Muscle of leg (tissue), 16 donors: Measurements from ENCODE around the gene MGST1. TPM values are rescaled to one million over a fixed set of nuclear protein-coding genes. Genes with fewer than 3 reads are reported as not detected.

Experiments
- DNase-seq: peaks from one replicate; pipeline ENCODE4 v3.0.0; 2013
- H3K27ac ChIP-seq: one replicate; pipeline ENCODE4 v1.5.1; 2013; ENCODE audit warnings: mild to moderate bottlenecking, low read length, control low read depth
- H3K27me3 ChIP-seq: one replicate; pipeline ENCODE4 v1.6.1; 2013; ENCODE audit warnings: low read length; ENCODE audit not compliant: control insufficient read depth, insufficient read depth
- H3K36me3 ChIP-seq: one replicate; pipeline ENCODE4 v1.6.1; 2013; ENCODE audit warnings: low read length; ENCODE audit not compliant: control insufficient read depth, insufficient read depth
- H3K4me1 ChIP-seq: one replicate; pipeline ENCODE4 v1.6.1; 2013; ENCODE audit warnings: low read length; ENCODE audit not compliant: control insufficient read depth, insufficient read depth
- H3K4me3 ChIP-seq: one replicate; pipeline ENCODE4 v1.5.1; 2013; ENCODE audit warnings: low read length, control low read depth
- H3K9me3 ChIP-seq: replicated peaks from 2 replicates; pipeline ENCODE4 v1.6.1; 2013; ENCODE audit warnings: low read depth, low read length; ENCODE audit not compliant: control insufficient read depth
- WGBS: methylation state at CpG from one replicate; pipeline ENCODE4 v1.1.5; 2013; ENCODE audit warnings: missing lambda C conversion rate; ENCODE audit not compliant: insufficient coverage; 5-methylcytosine and 5-hydroxymethylcytosine counted together
- long read RNA-seq, 11 donors: transcript quantifications; one replicate each; lab custom pipeline, GENCODE V29; 2026
- polyA plus RNA-seq, 8 donors: library from polyadenylated mRNA; unstranded; fragments of 120-200 nt; gene quantifications; one replicate each; pipeline versions ENCODE4 v1.2.1 to v1.2.3, GENCODE V29; 2013; ENCODE audit warnings: inconsistent platforms in 1 of 8, low replicate concordance in 1 of 8; ENCODE audit not compliant: insufficient read length in 8 of 8, insufficient read depth in 1 of 8
- total RNA-seq: library from RNA; stranded (reverse); fragments of 120-200 nt; gene quantifications from one replicate; pipeline ENCODE4 v1.2.4, GENCODE V29; 2013

MGST1 gene
- total RNA-seq (4.1 TPM), polyA plus RNA-seq (10 to 100 TPM in 7 of 8 donors, 1 to 10 TPM in 1; 9.6 to 19.9 (median 13.9) TPM)
- long read RNA-seq, donor 1, partial matches to known transcripts: 0 of 1 reads
- long read RNA-seq, donor 1, other reads (novel, unspliced or antisense): 0 of 1 reads
- long read RNA-seq, donor 2, partial matches to known transcripts: 0 of 2 reads
- long read RNA-seq, donor 2, other reads (novel, unspliced or antisense): 0 of 2 reads
- long read RNA-seq, donor 3, transcript MGST1-205 (4 exons, 914 nt): major isoform, 7 of 8 reads
- long read RNA-seq, donor 3, partial matches to known transcripts: 0 of 8 reads
- long read RNA-seq, donor 3, other reads (novel, unspliced or antisense): 0 of 8 reads
- long read RNA-seq, donor 4, partial matches to known transcripts: 0 of 6 reads
- long read RNA-seq, donor 4, other reads (novel, unspliced or antisense): 0 of 6 reads
- long read RNA-seq, donor 5, transcript MGST1-205 (4 exons, 914 nt): major isoform, 25 of 29 reads
- long read RNA-seq, donor 5, partial matches to known transcripts: 0 of 29 reads
- long read RNA-seq, donor 5, other reads (novel, unspliced or antisense): 0 of 29 reads
- long read RNA-seq, donor 6, transcript MGST1-205 (4 exons, 914 nt): major isoform, 14 of 17 reads
- long read RNA-seq, donor 6, partial matches to known transcripts: 0 of 17 reads
- long read RNA-seq, donor 6, other reads (novel, unspliced or antisense): 0 of 17 reads
- long read RNA-seq, donor 7, transcript MGST1-205 (4 exons, 914 nt): major isoform, 7 of 9 reads
- long read RNA-seq, donor 7, partial matches to known transcripts: 0 of 9 reads
- long read RNA-seq, donor 7, other reads (novel, unspliced or antisense): 0 of 9 reads
- long read RNA-seq, donor 8, partial matches to known transcripts: 0 of 6 reads
- long read RNA-seq, donor 8, other reads (novel, unspliced or antisense): 0 of 6 reads
- long read RNA-seq, donor 9, transcript MGST1-205 (4 exons, 914 nt): major isoform, 8 of 12 reads
- long read RNA-seq, donor 9, partial matches to known transcripts: 0 of 12 reads
- long read RNA-seq, donor 9, other reads (novel, unspliced or antisense): 0 of 12 reads
- long read RNA-seq, donor 10, partial matches to known transcripts: 0 of 7 reads
- long read RNA-seq, donor 10, other reads (novel, unspliced or antisense): 0 of 7 reads
- long read RNA-seq, donor 11, transcript MGST1-205 (4 exons, 914 nt): major isoform, 10 of 13 reads
- long read RNA-seq, donor 11, partial matches to known transcripts: 0 of 13 reads
- long read RNA-seq, donor 11, other reads (novel, unspliced or antisense): 0 of 13 reads

DNA sequence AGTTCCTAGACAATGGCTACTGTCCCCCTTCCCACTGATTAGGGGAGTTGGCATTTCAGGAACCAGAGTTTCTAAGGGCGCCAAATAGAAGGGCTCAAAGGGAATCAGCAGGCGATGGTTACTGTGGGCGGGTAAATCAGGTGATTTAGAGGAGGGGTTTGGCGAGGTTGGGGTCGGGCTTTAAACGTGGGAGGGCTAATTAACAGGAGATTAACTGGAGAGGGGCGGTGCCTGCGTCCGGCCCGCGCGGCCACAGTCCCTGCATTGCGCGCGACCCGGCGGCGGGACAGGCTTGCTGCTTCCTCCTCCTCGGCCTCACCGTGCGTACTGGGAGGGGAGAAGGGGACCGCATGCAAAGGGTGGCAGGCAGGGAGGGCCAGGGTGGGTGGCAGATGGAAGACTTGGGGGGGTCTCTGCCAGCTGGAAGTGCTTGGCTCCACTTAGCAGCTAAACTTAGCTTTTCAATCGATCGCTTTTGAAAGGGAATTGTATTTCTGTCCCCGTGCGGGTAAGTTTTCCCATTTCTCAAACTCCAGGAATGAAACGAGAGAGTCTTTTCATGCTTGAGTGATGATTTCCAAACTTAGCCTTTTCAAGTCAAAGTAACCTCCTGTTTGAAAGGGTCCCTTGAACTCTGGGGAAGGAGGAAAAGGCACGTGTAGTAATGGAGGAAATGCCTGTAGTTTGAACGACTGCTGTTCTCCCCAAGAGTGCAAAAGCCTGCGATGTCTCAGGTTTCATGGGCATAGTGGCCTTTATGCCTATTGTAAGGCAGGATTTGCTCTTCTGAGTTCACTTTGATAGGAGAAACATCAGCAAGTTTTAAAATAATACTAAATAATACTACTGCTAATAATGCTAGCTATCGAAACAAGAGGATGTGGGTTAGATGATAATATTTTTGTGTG, at the start of gene MGST1:
TSS of gene MGST1 (plus strand) at position 255 of the 908 bp plus-strand sequence. CDS start 6,608 bp downstream, outside the sequence.
- whole genome bisulfite sequencing: 0% methylated on average over 6 of the region's 31 CpGs
- H3K27ac ChIP-seq: peak within 1 kb of the TSS; percentile 35
- peak; percentile 59 for DNase-seq

GRCh38 chr12:16299403-16299802, 48.0 kb upstream of the MGST1 start:
- peak; percentile 90 for DNase-seq
- H3K4me3 ChIP-seq: no peak overlapping the region
- no peaks in the 10 kb centered on the region for H3K4me1 ChIP-seq
- H3K9me3 ChIP-seq: no peaks in the 10 kb centered on the region
- peak overlapping the region; percentile 78 for H3K27ac ChIP-seq
- WGBS: no CpG with 5 or more reads among the region's 2 CpGs
- no peaks in the 10 kb centered on the region for H3K36me3 ChIP-seq
- H3K27me3 ChIP-seq: no peaks in the 10 kb centered on the region

More for the DNA sequence above, at the start of gene MGST1:
- Histone ChIP-seq H3K36me3 (no peaks in the 10 kb centered on the region), H3K9me3 (no peaks in the 10 kb centered on the region), H3K27me3 (no peaks in the 10 kb centered on the region), H3K4me1 (peaks cover 11% of the 10 kb centered on the region), H3K4me3 (peak within 1 kb of the TSS; percentile 53)

DNA sequence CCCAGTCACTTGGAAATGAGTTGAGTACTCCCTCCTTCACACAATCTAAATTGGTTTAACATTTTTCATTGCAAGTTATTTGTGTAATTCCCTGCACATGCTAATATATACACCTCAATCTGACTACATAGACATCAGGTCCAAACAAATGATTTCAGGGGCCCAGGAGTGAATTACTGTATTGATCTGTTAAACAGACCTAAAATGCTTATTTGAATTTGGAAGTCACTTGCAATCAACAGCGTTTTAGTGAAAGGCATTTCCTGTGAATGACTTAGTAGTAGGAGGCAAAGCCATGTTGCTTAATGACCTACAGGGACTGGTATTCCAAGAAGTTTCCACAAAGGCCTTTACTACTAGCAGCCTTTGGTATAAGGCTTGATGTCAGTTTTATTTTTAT, 47.3 kb upstream of the MGST1 start:
- no peak overlapping the region for H3K4me3 ChIP-seq
- no peaks in the 10 kb centered on the region for H3K27me3 ChIP-seq
- no peaks in the 10 kb centered on the region for H3K36me3 ChIP-seq
- WGBS: 0% methylated on average over 1 of the region's 1 CpG
- H3K9me3 ChIP-seq: no peaks in the 10 kb centered on the region
- DNase-seq: peak; percentile 78
- H3K4me1 ChIP-seq: no peaks in the 10 kb centered on the region
- H3K27ac ChIP-seq: peak overlapping the region; percentile 78

DNA sequence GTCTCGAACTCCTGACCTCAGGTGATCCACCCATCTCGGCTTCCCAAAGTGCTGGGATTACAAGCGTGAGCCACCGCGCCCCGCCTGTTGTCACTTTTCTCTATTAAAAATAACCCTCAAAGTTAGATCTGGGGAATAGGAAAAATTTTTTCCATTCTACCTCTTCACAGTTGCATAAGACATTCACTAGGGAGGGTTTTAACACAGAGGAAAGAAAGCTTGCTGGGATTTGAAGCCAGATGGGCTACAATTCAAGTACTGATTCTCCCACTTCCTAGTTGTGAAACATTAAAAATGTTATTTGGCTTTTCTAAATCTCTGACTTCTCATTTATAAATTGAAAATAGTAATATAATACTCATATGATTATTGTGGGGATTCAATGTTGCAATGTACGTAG, 46.7 kb upstream of the MGST1 start:
- peak; percentile 98 for DNase-seq
- H3K27me3 ChIP-seq: no peaks in the 10 kb centered on the region
- peak overlapping the region; percentile 78 for H3K27ac ChIP-seq
- H3K4me1 ChIP-seq: no peaks in the 10 kb centered on the region
- H3K4me3 ChIP-seq: no peak overlapping the region
- no peaks in the 10 kb centered on the region for H3K36me3 ChIP-seq
- no peaks in the 10 kb centered on the region for H3K9me3 ChIP-seq
- WGBS: no CpG with 5 or more reads among the region's 7 CpGs

DNA sequence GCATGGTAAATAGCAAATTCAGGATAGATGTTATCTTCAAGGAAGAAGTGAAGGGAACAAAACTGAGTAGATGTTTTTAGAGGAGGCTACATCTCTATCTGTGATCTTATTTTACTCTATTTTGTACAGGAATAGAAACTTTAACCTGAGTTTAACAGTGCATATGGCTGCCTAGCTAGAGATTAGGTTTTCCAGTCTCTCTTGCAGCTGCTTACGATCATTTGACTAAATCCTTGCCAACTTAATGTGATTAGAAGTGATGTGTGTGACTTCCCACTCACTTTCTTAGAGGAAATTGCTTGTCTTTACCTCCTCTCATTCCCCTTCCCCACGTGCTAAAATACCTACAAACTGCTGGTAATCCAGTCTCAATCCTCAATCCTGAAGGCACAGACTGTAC, 43.5 kb upstream of the MGST1 start:
- no peaks in the 10 kb centered on the region for H3K4me1 ChIP-seq
- no peaks in the 10 kb centered on the region for H3K27me3 ChIP-seq
- no peaks in the 10 kb centered on the region for H3K9me3 ChIP-seq
- no peak overlapping the region for H3K27ac ChIP-seq
- H3K4me3 ChIP-seq: no peak overlapping the region
- DNase-seq: no peak
- WGBS: no CpG with 5 or more reads among the region's 2 CpGs
- no peaks in the 10 kb centered on the region for H3K36me3 ChIP-seq

GRCh38 chr12:16307856-16308475, 39.5 kb upstream of the MGST1 start:
- peaks cover 7% of the 10 kb centered on the region for H3K9me3 ChIP-seq
- no peak for DNase-seq
- 60% methylated on average over 1 of the region's 3 CpGs for WGBS
- H3K4me1 ChIP-seq: no peaks in the 10 kb centered on the region
- no peak overlapping the region for H3K4me3 ChIP-seq
- H3K36me3 ChIP-seq: no peaks in the 10 kb centered on the region
- no peaks in the 10 kb centered on the region for H3K27me3 ChIP-seq
- H3K27ac ChIP-seq: no peak overlapping the region

DNA sequence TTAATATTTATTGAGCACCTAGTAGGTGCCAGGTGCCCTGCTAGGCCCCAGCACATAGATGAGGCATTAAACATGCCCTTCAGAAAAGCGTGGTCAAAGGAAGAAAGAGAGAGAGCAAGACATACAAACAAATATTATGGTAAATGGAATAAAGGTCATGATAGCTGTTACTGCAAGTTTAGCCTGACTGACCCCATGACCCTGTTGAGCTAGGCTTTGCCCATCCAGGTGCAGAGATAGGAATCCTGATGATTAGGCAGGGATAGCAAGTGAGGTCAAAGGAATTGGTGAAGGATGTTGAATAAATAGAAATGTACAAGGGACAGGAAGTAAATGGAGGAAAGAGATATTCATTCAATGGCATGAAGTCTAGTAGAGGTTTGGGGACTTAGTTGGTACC, 36.5 kb upstream of the MGST1 start:
- no peak for DNase-seq
- no peaks in the 10 kb centered on the region for H3K36me3 ChIP-seq
- H3K27me3 ChIP-seq: no peaks in the 10 kb centered on the region
- no CpG with 5 or more reads among the region's 1 CpG for WGBS
- peaks cover 7% of the 10 kb centered on the region for H3K9me3 ChIP-seq
- H3K27ac ChIP-seq: no peak overlapping the region
- no peaks in the 10 kb centered on the region for H3K4me1 ChIP-seq
- H3K4me3 ChIP-seq: no peak overlapping the region

DNA sequence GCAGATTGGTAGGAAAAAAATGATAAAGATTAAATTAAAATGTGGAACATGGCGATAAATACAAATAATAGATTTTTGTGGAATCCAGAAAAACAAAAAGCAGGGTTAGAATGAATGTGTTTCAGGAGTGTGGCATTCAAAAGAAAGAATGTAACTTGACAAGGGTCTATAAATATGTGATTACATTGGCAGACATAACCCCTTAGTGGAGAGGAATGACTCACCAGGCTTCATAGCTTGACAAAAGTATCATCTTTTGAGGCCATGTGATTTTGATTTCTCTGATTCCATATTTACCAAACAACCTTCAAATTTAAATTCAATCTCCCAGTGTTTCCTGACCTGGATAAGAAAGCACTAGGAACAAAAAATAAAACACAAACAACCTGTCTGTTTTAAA, 24.4 kb upstream of the MGST1 start:
- Histone ChIP-seq H3K9me3 (no peaks in the 10 kb centered on the region), H3K27me3 (no peaks in the 10 kb centered on the region), H3K27ac (no peak overlapping the region), H3K36me3 (no peaks in the 10 kb centered on the region), H3K4me1 (no peaks in the 10 kb centered on the region), H3K4me3 (no peak overlapping the region)
- 100% methylated on average over 1 of the region's 1 CpG for WGBS
- DNase-seq: no peak

DNA sequence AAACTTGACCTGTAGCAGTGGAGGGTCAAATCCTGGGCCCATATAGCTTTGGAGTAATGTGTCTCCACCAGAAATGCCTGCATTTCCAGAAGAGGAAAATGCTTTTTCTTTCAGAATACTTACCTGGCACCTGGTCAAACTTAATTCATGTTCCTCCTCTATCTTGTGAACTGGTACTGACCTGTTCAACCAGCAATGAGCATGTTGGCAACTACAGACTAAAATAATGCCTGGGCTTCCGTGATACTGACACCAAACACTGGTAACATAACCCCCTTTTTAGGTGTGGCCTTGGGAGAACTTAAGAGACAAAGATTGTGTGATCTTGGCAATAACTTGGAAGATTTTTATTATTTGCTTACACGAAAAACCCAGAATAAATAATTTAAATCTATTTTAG, 23.8 kb upstream of the MGST1 start:
- DNase-seq: no peak
- Histone ChIP-seq H3K9me3 (no peaks in the 10 kb centered on the region), H3K4me3 (no peak overlapping the region), H3K27me3 (no peaks in the 10 kb centered on the region), H3K4me1 (no peaks in the 10 kb centered on the region), H3K36me3 (no peaks in the 10 kb centered on the region), H3K27ac (no peak overlapping the region)
- no CpG with 5 or more reads among the region's 2 CpGs for WGBS
